Stimulated activated naive B cell treated with anti-CD40 and anti-IgM and Interleukin-4, amounts not matched to agents 10 μg/mL and 1 μg/mL and 100 μg/mL, for 72 hours (primary cell): ENCODE measurements around the gene BCHE.

Source experiments
- ATAC-seq, 2 donors: fragments of 150-1000 bp; cut with Tn5 transposase; replicated peaks; 2 replicates each; pipeline ENCODE4 v1.10.0; 2021; ENCODE audit warnings: moderate library complexity in 1 of 2
- DNase-seq: peaks from one replicate; pipeline ENCODE4 v3.0.0; 2021
- H3K27ac Mint-ChIP-seq: one replicate; pipeline ENCODE4 v1.8.0; 2022; ENCODE audit warnings: mild to moderate bottlenecking, mixed read lengths
- H3K27me3 Mint-ChIP-seq, 2 donors: one replicate each; pipeline ENCODE4 v1.8.0; 2022; ENCODE audit warnings: mixed read lengths in 2 of 2
- H3K36me3 Mint-ChIP-seq, 2 donors: one replicate each; pipeline ENCODE4 v1.8.0; 2022; ENCODE audit warnings: mixed read lengths in 2 of 2, mild to moderate bottlenecking in 1 of 2
- H3K4me1 Mint-ChIP-seq, 2 donors: one replicate each; pipeline ENCODE4 v1.8.0; 2022; ENCODE audit warnings: mixed read lengths in 2 of 2, mild to moderate bottlenecking in 1 of 2
- H3K4me3 Mint-ChIP-seq, 2 donors: one replicate each; pipeline ENCODE4 v1.8.0; 2022; ENCODE audit warnings: mild to moderate bottlenecking in 2 of 2, mixed read lengths in 2 of 2, moderate library complexity in 1 of 2
- H3K9me3 Mint-ChIP-seq, 2 donors: one replicate each; pipeline ENCODE4 v1.8.0; 2022; ENCODE audit warnings: mixed read lengths in 2 of 2, mild to moderate bottlenecking in 1 of 2

BCHE gene

GRCh38 chr3:165837058-165837525 is at the start of gene BCHE:
Gene BCHE, minus strand, starts transcription at chr3:165837423. Its CDS starts 6,390 bp downstream, at chr3:165831033.
- DNase-seq: no peak
- Mint-ChIP-seq H3K27ac (no peak within 1 kb of the TSS), H3K36me3 (no peaks in the 10 kb centered on the region), H3K27me3 (no peaks in the 10 kb centered on the region), H3K9me3 (no peaks in the 10 kb centered on the region), H3K4me3 (no peak within 1 kb of the TSS), H3K4me1 (no peaks in the 10 kb centered on the region)
- no peak for ATAC-seq

GRCh38 chr3:165885558-165886270 is 48.5 kb upstream of the BCHE start:
- Mint-ChIP-seq H3K36me3 (no peaks in the 10 kb centered on the region), H3K9me3 (no peaks in the 10 kb centered on the region), H3K27ac (no peak overlapping the region), H3K4me3 (no peak overlapping the region), H3K4me1 (no peaks in the 10 kb centered on the region), H3K27me3 (no peaks in the 10 kb centered on the region)
- DNase-seq (no peak), ATAC-seq (no peak)

DNA sequence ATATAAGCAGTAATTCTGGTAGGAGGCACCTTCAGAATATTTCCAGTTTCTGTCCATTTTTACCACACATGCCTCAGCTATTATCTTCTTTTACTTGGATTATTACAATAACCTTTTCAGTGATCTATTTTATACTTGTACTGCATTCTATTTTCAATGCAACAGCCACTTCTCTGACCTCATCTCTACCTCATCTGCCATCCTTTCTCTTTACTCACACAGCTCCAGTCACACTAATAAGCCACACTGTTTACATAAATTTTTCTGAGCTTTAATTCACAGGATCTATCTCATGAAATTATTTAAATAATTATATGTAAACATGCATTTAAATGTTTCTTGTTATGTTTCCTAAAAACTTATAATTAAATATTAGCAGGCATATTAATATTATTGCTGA is 47.3 kb upstream of the BCHE start:
- Mint-ChIP-seq H3K4me3 (no peak overlapping the region), H3K36me3 (no peaks in the 10 kb centered on the region)
- ATAC-seq: no peak

GRCh38 chr3:165883863-165884478 is 46.7 kb upstream of the BCHE start:
- no peaks in the 10 kb centered on the region for H3K27me3 Mint-ChIP-seq
- ATAC-seq (no peak), DNase-seq (no peak)
- H3K4me1 Mint-ChIP-seq: no peaks in the 10 kb centered on the region
- H3K27ac Mint-ChIP-seq: no peak overlapping the region
- H3K36me3 Mint-ChIP-seq: no peaks in the 10 kb centered on the region
- H3K4me3 Mint-ChIP-seq: no peak overlapping the region
- H3K9me3 Mint-ChIP-seq: no peaks in the 10 kb centered on the region

More for the DNA sequence above, 47.3 kb upstream of the BCHE start:
- H3K4me1 Mint-ChIP-seq: no peaks in the 10 kb centered on the region
- H3K27me3 Mint-ChIP-seq: no peaks in the 10 kb centered on the region
- H3K27ac Mint-ChIP-seq: no peak overlapping the region
- H3K9me3 Mint-ChIP-seq: no peaks in the 10 kb centered on the region
- no peak for DNase-seq

GRCh38 chr3:165883117-165883516 is 45.9 kb upstream of the BCHE start:
- Mint-ChIP-seq H3K4me3 (no peak overlapping the region), H3K9me3 (no peaks in the 10 kb centered on the region), H3K36me3 (no peaks in the 10 kb centered on the region), H3K4me1 (no peaks in the 10 kb centered on the region), H3K27ac (no peak overlapping the region), H3K27me3 (no peaks in the 10 kb centered on the region)
- ATAC-seq (no peak), DNase-seq (no peak)

GRCh38 chr3:165875644-165876043 is 38.4 kb upstream of the BCHE start:
- Mint-ChIP-seq H3K4me3 (no peak overlapping the region), H3K9me3 (peaks cover 5 to 7% of the 10 kb centered on the region in 2 donors), H3K4me1 (no peaks in the 10 kb centered on the region), H3K27ac (no peak overlapping the region), H3K27me3 (no peaks in the 10 kb centered on the region), H3K36me3 (no peaks in the 10 kb centered on the region)
- DNase-seq (no peak), ATAC-seq (no peak)

- no peaks in the 10 kb centered on the region for H3K36me3 Mint-ChIP-seq
- H3K4me3 Mint-ChIP-seq: no peak overlapping the region
- no peaks in the 10 kb centered on the region for H3K4me1 Mint-ChIP-seq
- ATAC-seq (no peak), DNase-seq (no peak)
- H3K27ac Mint-ChIP-seq: no peak overlapping the region
- H3K9me3 Mint-ChIP-seq: peaks cover 7 to 11% of the 10 kb centered on the region in 2 donors
- no peaks in the 10 kb centered on the region for H3K27me3 Mint-ChIP-seq
These were observed 37.7 kb upstream of the BCHE start for GRCh38 chr3:165874663-165875489.

- H3K27ac Mint-ChIP-seq: no peak overlapping the region
- H3K27me3 Mint-ChIP-seq: no peaks in the 10 kb centered on the region
- H3K4me1 Mint-ChIP-seq: no peaks in the 10 kb centered on the region
- no peak overlapping the region for H3K4me3 Mint-ChIP-seq
- no peaks in the 10 kb centered on the region for H3K36me3 Mint-ChIP-seq
- no peak for DNase-seq
- no peak for ATAC-seq
- peaks cover 4% of the 10 kb centered on the region in 2 donors for H3K9me3 Mint-ChIP-seq
These were observed 30.9 kb upstream of the BCHE start for GRCh38 chr3:165868088-165868487.

- Mint-ChIP-seq H3K4me1 (no peaks in the 10 kb centered on the region), H3K4me3 (no peak overlapping the region), H3K9me3 (no peaks in the 10 kb centered on the region), H3K27ac (no peak overlapping the region), H3K36me3 (no peaks in the 10 kb centered on the region), H3K27me3 (no peaks in the 10 kb centered on the region)
- ATAC-seq: no peak
- no peak for DNase-seq
These were observed 21.8 kb upstream of the BCHE start for GRCh38 chr3:165859061-165859460.

DNA sequence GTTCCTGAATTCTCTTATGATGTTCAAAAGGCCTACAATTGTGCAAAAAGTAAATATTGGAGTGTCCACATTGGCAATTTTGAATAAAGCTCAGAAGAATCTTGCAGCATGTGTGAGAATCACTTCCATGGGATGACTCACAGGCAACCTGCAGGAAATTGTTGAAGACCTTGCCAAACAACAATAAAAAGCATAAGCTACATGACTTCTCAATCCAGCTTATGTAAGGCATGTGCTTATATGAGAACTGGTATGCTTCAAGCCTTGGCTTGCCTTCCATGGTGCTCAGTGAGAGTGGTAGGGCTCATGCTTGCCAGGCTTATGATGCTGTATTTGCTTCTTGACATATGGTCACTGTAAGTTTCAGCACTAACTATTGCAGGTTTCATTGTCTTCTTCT is 18.4 kb upstream of the BCHE start:
- Mint-ChIP-seq H3K27me3 (no peaks in the 10 kb centered on the region), H3K27ac (no peak overlapping the region), H3K4me3 (no peak overlapping the region), H3K36me3 (no peaks in the 10 kb centered on the region), H3K9me3 (no peaks in the 10 kb centered on the region), H3K4me1 (no peaks in the 10 kb centered on the region)
- DNase-seq (no peak), ATAC-seq (no peak)

- DNase-seq (no peak), ATAC-seq (no peak)
- no peaks in the 10 kb centered on the region for H3K4me1 Mint-ChIP-seq
- no peaks in the 10 kb centered on the region for H3K36me3 Mint-ChIP-seq
- H3K9me3 Mint-ChIP-seq: no peaks in the 10 kb centered on the region
- H3K27ac Mint-ChIP-seq: no peak overlapping the region
- no peaks in the 10 kb centered on the region for H3K27me3 Mint-ChIP-seq
- H3K4me3 Mint-ChIP-seq: no peak overlapping the region
These were observed 17.5 kb upstream of the BCHE start for GRCh38 chr3:165854696-165855095.

GRCh38 chr3:165852711-165853110 is 15.5 kb upstream of the BCHE start:
- Mint-ChIP-seq H3K27ac (no peak overlapping the region), H3K4me3 (no peak overlapping the region), H3K27me3 (no peaks in the 10 kb centered on the region), H3K4me1 (no peaks in the 10 kb centered on the region), H3K9me3 (peaks cover 0 to 3% of the 10 kb centered on the region in 2 donors), H3K36me3 (no peaks in the 10 kb centered on the region)
- ATAC-seq (no peak), DNase-seq (no peak)

GRCh38 chr3:165852191-165852590 is 15.0 kb upstream of the BCHE start:
- H3K27me3 Mint-ChIP-seq: no peaks in the 10 kb centered on the region
- no peak overlapping the region for H3K4me3 Mint-ChIP-seq
- H3K36me3 Mint-ChIP-seq: no peaks in the 10 kb centered on the region
- ATAC-seq (no peak), DNase-seq (no peak)
- H3K27ac Mint-ChIP-seq: no peak overlapping the region
- peaks cover 0 to 3% of the 10 kb centered on the region in 2 donors for H3K9me3 Mint-ChIP-seq
- no peaks in the 10 kb centered on the region for H3K4me1 Mint-ChIP-seq

DNA sequence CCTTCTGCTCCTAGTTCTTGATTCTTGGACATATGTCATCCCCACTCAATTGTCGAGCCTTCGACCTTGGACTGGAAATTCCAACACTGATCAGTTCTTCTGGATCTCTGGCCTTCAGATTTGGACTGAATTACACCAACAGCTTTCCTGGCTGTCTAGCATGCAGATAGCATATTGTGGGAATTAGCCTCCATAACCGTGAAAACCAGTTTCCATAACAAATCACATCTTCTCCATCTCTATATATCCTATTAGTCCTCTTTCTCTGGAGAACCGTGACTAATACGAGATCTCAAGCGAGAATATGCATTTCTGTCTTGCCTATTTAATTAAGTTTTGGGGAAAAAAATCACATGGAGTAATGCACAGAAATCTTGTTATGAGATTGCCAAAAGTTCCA is 8.8 kb upstream of the BCHE start:
- no peak for ATAC-seq
- DNase-seq: no peak
- H3K9me3 Mint-ChIP-seq: peaks cover 0 to 3% of the 10 kb centered on the region in 2 donors
- no peaks in the 10 kb centered on the region for H3K4me1 Mint-ChIP-seq
- H3K4me3 Mint-ChIP-seq: no peak overlapping the region
- no peak overlapping the region for H3K27ac Mint-ChIP-seq
- H3K36me3 Mint-ChIP-seq: no peaks in the 10 kb centered on the region
- H3K27me3 Mint-ChIP-seq: no peaks in the 10 kb centered on the region
